GM23338 (cell line): ENCODE results near the gene PSMC3. TPM values are rescaled to one million over a fixed set of nuclear protein-coding genes. Genes with fewer than 3 reads are reported as not detected.

Experiments
- ATAC-seq: fragments of 200-7000 bp; cut with Tn5 transposase; 3 replicates; pipeline ENCODE4 v1.9.1; 2020
- DNase-seq: peaks from one replicate; pipeline ENCODE4 v3.0.0-alpha.2; 2015; ENCODE audit warnings: low spot score
- H2AFZ ChIP-seq: fragments of 200-600 bp; sonication (generic); 2 replicates; pipeline ENCODE4 v1.8.0; 2016; ENCODE audit warnings: antibody characterized with exemption, mild to moderate bottlenecking, moderate library complexity
- H3F3A ChIP-seq: fragments of 200-600 bp; sonication (generic); replicated peaks from 2 replicates; pipeline ENCODE4 v1.8.0; 2017; ENCODE audit warnings: antibody characterized with exemption, mixed run types, low read depth
- H3K27ac ChIP-seq: fragments of 200-600 bp; sonication (generic); 2 replicates; pipeline ENCODE4 v1.6.1; 2016; ENCODE audit warnings: low read depth
- H3K27me3 ChIP-seq: fragments of 200-600 bp; sonication (generic); 2 replicates; pipeline ENCODE4 v1.8.0; 2016; ENCODE audit warnings: mild to moderate bottlenecking, mixed run types, moderate library complexity; ENCODE audit not compliant: insufficient read depth
- H3K36me3 ChIP-seq: fragments of 200-600 bp; sonication (generic); 2 replicates; pipeline ENCODE4 v1.8.0; 2016; ENCODE audit warnings: mild to moderate bottlenecking; ENCODE audit not compliant: insufficient read depth
- H3K4me1 ChIP-seq: fragments of 200-600 bp; sonication (generic); 2 replicates; pipeline ENCODE4 v1.8.0; 2016; ENCODE audit warnings: mild to moderate bottlenecking, moderate library complexity; ENCODE audit not compliant: insufficient read depth
- H3K4me2 ChIP-seq: fragments of 200-600 bp; sonication (generic); 2 replicates; pipeline ENCODE4 v1.7.1; 2017; ENCODE audit warnings: mixed run types
- H3K4me3 ChIP-seq: fragments of 200-600 bp; sonication (generic); 2 replicates; pipeline ENCODE4 v1.6.1; 2016; ENCODE audit warnings: mixed run types
- H3K79me2 ChIP-seq: fragments of 200-600 bp; sonication (generic); replicated peaks from 2 replicates; pipeline ENCODE4 v1.8.0; 2017; ENCODE audit warnings: mild to moderate bottlenecking; ENCODE audit not compliant: insufficient read depth
- H3K9me2 ChIP-seq: fragments of 200-600 bp; sonication (generic); 2 replicates; pipeline ENCODE4 v1.8.0; 2017; ENCODE audit not compliant: insufficient read depth
- H4K20me1 ChIP-seq: fragments of 200-600 bp; sonication (generic); replicated peaks from 2 replicates; pipeline ENCODE4 v1.8.0; 2017; ENCODE audit warnings: mild to moderate bottlenecking; ENCODE audit not compliant: insufficient read depth
- H3K27ac Mint-ChIP-seq: 2 replicates; pipeline ENCODE4 v1.8.0; 2020; ENCODE audit warnings: inconsistent platforms, mild to moderate bottlenecking, moderate library complexity, mixed read lengths
- H3K27me3 Mint-ChIP-seq: 3 replicates; pipeline ENCODE4 v1.8.0; 2022; ENCODE audit warnings: low read depth, mild to moderate bottlenecking, moderate library complexity, mixed read lengths, inconsistent platforms; ENCODE audit not compliant: insufficient read depth, poor library complexity
- H3K36me3 Mint-ChIP-seq: 3 replicates; pipeline ENCODE4 v1.8.0; 2021; ENCODE audit warnings: low read depth, mild to moderate bottlenecking, inconsistent platforms, moderate library complexity, mixed read lengths
- H3K4me1 Mint-ChIP-seq: 3 replicates; pipeline ENCODE4 v1.8.0; 2020; ENCODE audit warnings: mild to moderate bottlenecking, inconsistent platforms, mixed read lengths
- H3K4me3 Mint-ChIP-seq: 3 replicates; pipeline ENCODE4 v1.8.0; 2021; ENCODE audit warnings: moderate library complexity, mild to moderate bottlenecking, inconsistent platforms, mixed read lengths
- H3K9me3 Mint-ChIP-seq: 3 replicates; pipeline ENCODE4 v1.8.0; 2020; ENCODE audit warnings: moderate library complexity, mild to moderate bottlenecking, inconsistent platforms, mixed read lengths
- CREB1 ChIP-seq: fragments of 250-450 bp; sonication (Bioruptor Pico); IDR thresholded peaks from 2 replicates; pipeline ENCODE4 v1.5.0; 2020; ENCODE audit warnings: low read depth, mild to moderate bottlenecking, moderate library complexity
- EZH2 ChIP-seq: fragments of 200-600 bp; sonication (generic); IDR thresholded peaks from one replicate; pipeline ENCODE4 v1.8.0; 2017; ENCODE audit warnings: antibody characterized with exemption, mild to moderate bottlenecking, low read depth; ENCODE audit not compliant: unreplicated experiment
- EZH2phosphoT487 ChIP-seq: fragments of 200-600 bp; sonication (generic); IDR thresholded peaks from one replicate; pipeline ENCODE4 v1.8.1; 2018; ENCODE audit warnings: antibody characterized with exemption; ENCODE audit not compliant: unreplicated experiment
- JUNB ChIP-seq: IDR thresholded peaks from one replicate; pipeline ENCODE4 v1.6.1; 2016; ENCODE audit warnings: antibody characterized with exemption; ENCODE audit not compliant: unreplicated experiment
- NANOG ChIP-seq: IDR thresholded peaks from 2 replicates; pipeline ENCODE4 v1.6.1; 2016; ENCODE audit warnings: antibody characterized with exemption, borderline replicate concordance
- POLR2AphosphoS5 ChIP-seq: IDR thresholded peaks from 2 replicates; pipeline ENCODE4 v1.6.1; 2016; ENCODE audit warnings: antibody characterized with exemption, low read depth
- STAT1 ChIP-seq: IDR thresholded peaks from one replicate; pipeline ENCODE4 v1.6.1; 2016; ENCODE audit warnings: antibody characterized with exemption; ENCODE audit not compliant: unreplicated experiment
- ZNF114 ChIP-seq: fragments of 250-450 bp; sonication (Bioruptor Pico); IDR thresholded peaks from 2 replicates; pipeline ENCODE4 v1.5.0; 2020; ENCODE audit warnings: mild to moderate bottlenecking, moderate library complexity
- ZNF331 ChIP-seq: fragments of 250-450 bp; sonication (Bioruptor Pico); IDR thresholded peaks from 2 replicates; pipeline ENCODE4 v1.5.0; 2020; ENCODE audit warnings: low read depth, mild to moderate bottlenecking, moderate library complexity
- polyA plus RNA-seq: library from polyadenylated mRNA; unstranded; fragments of >200 nt; fragmentation: Nextera tagmentation; extraction: Ambion mirVana; gene quantifications from 2 replicates; pipeline ENCODE4 v1.2.1, GENCODE V29; 2016
- total RNA-seq: library from RNA; depleted of rRNA; stranded (reverse); fragments of >200 nt; shearing (Covaris generic); gene quantifications from 2 replicates; pipeline ENCODE4 v1.2.3, GENCODE V29; 2014
- TF ChIP-seq, protein P1 (sequence below): IDR thresholded peaks from 2 replicates; pipeline ENCODE4 v1.6.1; 2016; ENCODE audit warnings: antibody characterized with exemption
- TF ChIP-seq, protein P2 (sequence below), 2 experiments: fragments of 200-600 bp in 1 of 2; sonication (generic) in 1 of 2; conservative IDR thresholded peaks; 2 replicates each; pipeline versions ENCODE4 v1.5.1 to v1.6.1; 2016 to 2017; ENCODE audit warnings: antibody characterized with exemption in 2 of 2, low read depth in 2 of 2, mild to moderate bottlenecking in 2 of 2, moderate library complexity in 1 of 2
- TF ChIP-seq, protein P3 (sequence below): fragments of 250-450 bp; sonication (Bioruptor Pico); IDR thresholded peaks from 2 replicates; pipeline ENCODE4 v1.5.0; 2020; ENCODE audit warnings: mild to moderate bottlenecking, moderate library complexity
- TF ChIP-seq, protein P4 (sequence below): IDR thresholded peaks from one replicate; pipeline ENCODE4 v1.6.1; 2018; ENCODE audit warnings: antibody characterized with exemption; ENCODE audit not compliant: unreplicated experiment

The PSMC3 gene
- total and polyA plus RNA-seq, 2 experiments from 2014 or later = 147 to 190 TPM

DNA sequence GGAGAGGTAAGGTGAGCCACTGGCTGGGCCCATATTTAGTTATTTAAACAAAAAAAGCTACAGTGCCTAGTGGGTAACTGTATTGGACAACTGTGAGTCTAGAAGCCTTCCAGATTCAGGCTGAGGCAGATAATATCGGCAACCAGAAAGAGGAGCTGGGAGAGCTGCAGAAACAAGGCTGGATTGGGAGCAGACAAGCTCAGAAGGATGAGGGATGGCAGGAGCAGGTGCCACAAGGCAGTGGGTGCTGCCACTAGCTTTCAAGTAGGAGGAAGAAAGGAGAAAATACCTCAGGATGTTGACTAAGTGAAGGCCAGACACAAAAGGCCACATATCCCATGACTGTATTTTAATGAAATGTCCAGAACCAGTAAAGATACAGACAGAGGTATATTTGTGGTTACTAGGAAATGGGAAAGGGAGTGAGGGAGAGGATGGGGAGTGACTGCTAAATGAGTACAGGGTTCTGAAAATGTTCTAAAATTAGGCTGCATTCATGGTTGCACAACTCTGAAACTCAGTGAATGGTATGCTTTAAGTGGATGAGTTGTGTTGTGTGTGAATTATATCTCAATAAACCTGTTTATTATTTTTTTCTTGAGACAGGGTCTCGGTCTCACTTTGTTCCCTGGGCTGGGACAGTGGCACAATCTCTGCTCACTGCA is 34.5 kb upstream of the PSMC3 start:
- H3K79me2 ChIP-seq = peaks cover 15% of the 10 kb centered on the region
- DNase-seq (no peak), ATAC-seq (no peak)
- Mint-ChIP-seq H3K9me3 (no peaks in the 10 kb centered on the region), H3K4me3 (no peak overlapping the region; the same call in 2 of the 3 replicates), H3K4me1 (peaks cover 9% of the 10 kb centered on the region), H3K27ac (no peak overlapping the region), H3K27me3 (no peaks in the 10 kb centered on the region), H3K36me3 (peaks cover 10% of the 10 kb centered on the region)
- 0 out of 2 replicates have a peak, but pooled peaks cover 9% of the 10 kb centered on the region for H3K36me3 ChIP-seq
- no peak for TF ChIP-seq ZNF331 (CRISPR knock-in tag)
- no peak for TF ChIP-seq ZNF114
- TF ChIP-seq, protein P1, sequence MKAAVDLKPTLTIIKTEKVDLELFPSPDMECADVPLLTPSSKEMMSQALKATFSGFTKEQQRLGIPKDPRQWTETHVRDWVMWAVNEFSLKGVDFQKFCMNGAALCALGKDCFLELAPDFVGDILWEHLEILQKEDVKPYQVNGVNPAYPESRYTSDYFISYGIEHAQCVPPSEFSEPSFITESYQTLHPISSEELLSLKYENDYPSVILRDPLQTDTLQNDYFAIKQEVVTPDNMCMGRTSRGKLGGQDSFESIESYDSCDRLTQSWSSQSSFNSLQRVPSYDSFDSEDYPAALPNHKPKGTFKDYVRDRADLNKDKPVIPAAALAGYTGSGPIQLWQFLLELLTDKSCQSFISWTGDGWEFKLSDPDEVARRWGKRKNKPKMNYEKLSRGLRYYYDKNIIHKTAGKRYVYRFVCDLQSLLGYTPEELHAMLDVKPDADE = no peak
- no peak for TF ChIP-seq POLR2AphosphoS5
- TF ChIP-seq CREB1 = no peak
- no peak for TF ChIP-seq STAT1
- TF ChIP-seq, protein P2, sequence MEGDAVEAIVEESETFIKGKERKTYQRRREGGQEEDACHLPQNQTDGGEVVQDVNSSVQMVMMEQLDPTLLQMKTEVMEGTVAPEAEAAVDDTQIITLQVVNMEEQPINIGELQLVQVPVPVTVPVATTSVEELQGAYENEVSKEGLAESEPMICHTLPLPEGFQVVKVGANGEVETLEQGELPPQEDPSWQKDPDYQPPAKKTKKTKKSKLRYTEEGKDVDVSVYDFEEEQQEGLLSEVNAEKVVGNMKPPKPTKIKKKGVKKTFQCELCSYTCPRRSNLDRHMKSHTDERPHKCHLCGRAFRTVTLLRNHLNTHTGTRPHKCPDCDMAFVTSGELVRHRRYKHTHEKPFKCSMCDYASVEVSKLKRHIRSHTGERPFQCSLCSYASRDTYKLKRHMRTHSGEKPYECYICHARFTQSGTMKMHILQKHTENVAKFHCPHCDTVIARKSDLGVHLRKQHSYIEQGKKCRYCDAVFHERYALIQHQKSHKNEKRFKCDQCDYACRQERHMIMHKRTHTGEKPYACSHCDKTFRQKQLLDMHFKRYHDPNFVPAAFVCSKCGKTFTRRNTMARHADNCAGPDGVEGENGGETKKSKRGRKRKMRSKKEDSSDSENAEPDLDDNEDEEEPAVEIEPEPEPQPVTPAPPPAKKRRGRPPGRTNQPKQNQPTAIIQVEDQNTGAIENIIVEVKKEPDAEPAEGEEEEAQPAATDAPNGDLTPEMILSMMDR (conservative IDR thresholded peaks at IDR 0.05; ENCODE audit: low read depth in 2 of 2) = no peak
- no peak for TF ChIP-seq NANOG
- no peak for TF ChIP-seq EZH2
- TF ChIP-seq, protein P3, sequence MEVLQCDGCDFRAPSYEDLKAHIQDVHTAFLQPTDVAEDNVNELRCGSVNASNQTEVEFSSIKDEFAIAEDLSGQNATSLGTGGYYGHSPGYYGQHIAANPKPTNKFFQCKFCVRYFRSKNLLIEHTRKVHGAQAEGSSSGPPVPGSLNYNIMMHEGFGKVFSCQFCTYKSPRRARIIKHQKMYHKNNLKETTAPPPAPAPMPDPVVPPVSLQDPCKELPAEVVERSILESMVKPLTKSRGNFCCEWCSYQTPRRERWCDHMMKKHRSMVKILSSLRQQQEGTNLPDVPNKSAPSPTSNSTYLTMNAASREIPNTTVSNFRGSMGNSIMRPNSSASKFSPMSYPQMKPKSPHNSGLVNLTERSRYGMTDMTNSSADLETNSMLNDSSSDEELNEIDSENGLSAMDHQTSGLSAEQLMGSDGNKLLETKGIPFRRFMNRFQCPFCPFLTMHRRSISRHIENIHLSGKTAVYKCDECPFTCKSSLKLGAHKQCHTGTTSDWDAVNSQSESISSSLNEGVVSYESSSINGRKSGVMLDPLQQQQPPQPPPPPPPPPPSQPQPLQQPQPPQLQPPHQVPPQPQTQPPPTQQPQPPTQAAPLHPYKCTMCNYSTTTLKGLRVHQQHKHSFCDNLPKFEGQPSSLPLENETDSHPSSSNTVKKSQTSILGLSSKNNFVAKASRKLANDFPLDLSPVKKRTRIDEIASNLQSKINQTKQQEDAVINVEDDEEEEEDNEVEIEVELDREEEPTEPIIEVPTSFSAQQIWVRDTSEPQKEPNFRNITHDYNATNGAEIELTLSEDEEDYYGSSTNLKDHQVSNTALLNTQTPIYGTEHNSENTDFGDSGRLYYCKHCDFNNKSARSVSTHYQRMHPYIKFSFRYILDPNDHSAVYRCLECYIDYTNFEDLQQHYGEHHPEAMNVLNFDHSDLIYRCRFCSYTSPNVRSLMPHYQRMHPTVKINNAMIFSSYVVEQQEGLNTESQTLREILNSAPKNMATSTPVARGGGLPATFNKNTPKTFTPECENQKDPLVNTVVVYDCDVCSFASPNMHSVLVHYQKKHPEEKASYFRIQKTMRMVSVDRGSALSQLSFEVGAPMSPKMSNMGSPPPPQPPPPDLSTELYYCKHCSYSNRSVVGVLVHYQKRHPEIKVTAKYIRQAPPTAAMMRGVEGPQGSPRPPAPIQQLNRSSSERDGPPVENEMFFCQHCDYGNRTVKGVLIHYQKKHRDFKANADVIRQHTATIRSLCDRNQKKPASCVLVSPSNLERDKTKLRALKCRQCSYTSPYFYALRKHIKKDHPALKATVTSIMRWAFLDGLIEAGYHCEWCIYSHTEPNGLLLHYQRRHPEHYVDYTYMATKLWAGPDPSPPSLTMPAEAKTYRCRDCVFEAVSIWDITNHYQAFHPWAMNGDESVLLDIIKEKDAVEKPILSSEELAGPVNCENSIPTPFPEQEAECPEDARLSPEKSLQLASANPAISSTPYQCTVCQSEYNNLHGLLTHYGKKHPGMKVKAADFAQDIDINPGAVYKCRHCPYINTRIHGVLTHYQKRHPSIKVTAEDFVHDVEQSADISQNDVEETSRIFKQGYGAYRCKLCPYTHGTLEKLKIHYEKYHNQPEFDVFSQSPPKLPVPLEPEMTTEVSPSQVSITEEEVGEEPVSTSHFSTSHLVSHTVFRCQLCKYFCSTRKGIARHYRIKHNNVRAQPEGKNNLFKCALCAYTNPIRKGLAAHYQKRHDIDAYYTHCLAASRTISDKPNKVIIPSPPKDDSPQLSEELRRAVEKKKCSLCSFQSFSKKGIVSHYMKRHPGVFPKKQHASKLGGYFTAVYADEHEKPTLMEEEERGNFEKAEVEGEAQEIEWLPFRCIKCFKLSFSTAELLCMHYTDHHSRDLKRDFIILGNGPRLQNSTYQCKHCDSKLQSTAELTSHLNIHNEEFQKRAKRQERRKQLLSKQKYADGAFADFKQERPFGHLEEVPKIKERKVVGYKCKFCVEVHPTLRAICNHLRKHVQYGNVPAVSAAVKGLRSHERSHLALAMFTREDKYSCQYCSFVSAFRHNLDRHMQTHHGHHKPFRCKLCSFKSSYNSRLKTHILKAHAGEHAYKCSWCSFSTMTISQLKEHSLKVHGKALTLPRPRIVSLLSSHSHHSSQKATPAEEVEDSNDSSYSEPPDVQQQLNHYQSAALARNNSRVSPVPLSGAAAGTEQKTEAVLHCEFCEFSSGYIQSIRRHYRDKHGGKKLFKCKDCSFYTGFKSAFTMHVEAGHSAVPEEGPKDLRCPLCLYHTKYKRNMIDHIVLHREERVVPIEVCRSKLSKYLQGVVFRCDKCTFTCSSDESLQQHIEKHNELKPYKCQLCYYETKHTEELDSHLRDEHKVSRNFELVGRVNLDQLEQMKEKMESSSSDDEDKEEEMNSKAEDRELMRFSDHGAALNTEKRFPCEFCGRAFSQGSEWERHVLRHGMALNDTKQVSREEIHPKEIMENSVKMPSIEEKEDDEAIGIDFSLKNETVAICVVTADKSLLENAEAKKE (CRISPR knock-in tag) = no peak
- TF ChIP-seq, protein P4, sequence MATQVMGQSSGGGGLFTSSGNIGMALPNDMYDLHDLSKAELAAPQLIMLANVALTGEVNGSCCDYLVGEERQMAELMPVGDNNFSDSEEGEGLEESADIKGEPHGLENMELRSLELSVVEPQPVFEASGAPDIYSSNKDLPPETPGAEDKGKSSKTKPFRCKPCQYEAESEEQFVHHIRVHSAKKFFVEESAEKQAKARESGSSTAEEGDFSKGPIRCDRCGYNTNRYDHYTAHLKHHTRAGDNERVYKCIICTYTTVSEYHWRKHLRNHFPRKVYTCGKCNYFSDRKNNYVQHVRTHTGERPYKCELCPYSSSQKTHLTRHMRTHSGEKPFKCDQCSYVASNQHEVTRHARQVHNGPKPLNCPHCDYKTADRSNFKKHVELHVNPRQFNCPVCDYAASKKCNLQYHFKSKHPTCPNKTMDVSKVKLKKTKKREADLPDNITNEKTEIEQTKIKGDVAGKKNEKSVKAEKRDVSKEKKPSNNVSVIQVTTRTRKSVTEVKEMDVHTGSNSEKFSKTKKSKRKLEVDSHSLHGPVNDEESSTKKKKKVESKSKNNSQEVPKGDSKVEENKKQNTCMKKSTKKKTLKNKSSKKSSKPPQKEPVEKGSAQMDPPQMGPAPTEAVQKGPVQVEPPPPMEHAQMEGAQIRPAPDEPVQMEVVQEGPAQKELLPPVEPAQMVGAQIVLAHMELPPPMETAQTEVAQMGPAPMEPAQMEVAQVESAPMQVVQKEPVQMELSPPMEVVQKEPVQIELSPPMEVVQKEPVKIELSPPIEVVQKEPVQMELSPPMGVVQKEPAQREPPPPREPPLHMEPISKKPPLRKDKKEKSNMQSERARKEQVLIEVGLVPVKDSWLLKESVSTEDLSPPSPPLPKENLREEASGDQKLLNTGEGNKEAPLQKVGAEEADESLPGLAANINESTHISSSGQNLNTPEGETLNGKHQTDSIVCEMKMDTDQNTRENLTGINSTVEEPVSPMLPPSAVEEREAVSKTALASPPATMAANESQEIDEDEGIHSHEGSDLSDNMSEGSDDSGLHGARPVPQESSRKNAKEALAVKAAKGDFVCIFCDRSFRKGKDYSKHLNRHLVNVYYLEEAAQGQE = no peak
- no peak for TF ChIP-seq JUNB
- TF ChIP-seq EZH2phosphoT487 = no peak
- H3K27ac ChIP-seq = peak overlapping the region; percentile 14; the same call in 1 of the 2 replicates
- H2AFZ ChIP-seq = no peak overlapping the region
- no peaks in the 10 kb centered on the region for H3K9me2 ChIP-seq
- H3K4me3 ChIP-seq = no peak overlapping the region
- peaks cover 5% of the 10 kb centered on the region; the same call in 1 of the 2 replicates for H3F3A ChIP-seq
- H4K20me1 ChIP-seq = peaks cover 11% of the 10 kb centered on the region
- peaks cover 7% of the 10 kb centered on the region for H3K4me1 ChIP-seq
- no peak overlapping the region for H3K4me2 ChIP-seq
- no peaks in the 10 kb centered on the region for H3K27me3 ChIP-seq
